Spleen (tissue), 7 donors: ENCODE data around the gene LRMDA.

Source experiments
- POLR2AphosphoS5 ChIP-seq, 3 donors: sonication (generic); formaldehyde crosslinking; IDR thresholded peaks; one replicate each; pipeline ENCODE4 v1.5.1; 2017; ENCODE audit warnings: antibody characterized with exemption in 3 of 3
- TF ChIP-seq, protein P1 (sequence below), 11 experiments: fragments of 200-600 bp in 7 of 11; fragments of 450-650 bp in 4 of 11; sonication (generic) in 4 of 11; IDR thresholded peaks in 8 of 11; conservative IDR thresholded peaks in 3 of 11; 1 replicate in 7 of 11; 2 replicates in 4 of 11; pipeline versions ENCODE4 v1.4.0 to v1.8.0; 2016 to 2021; ENCODE audit warnings: antibody characterized with exemption in 11 of 11, inconsistent platforms in 4 of 11, mild to moderate bottlenecking in 1 of 11
- donor health status: DM: no; HTN: no; CAD: no; lungs with moderate emphysema.
- donor health status: DM: no; HTN: no; CAD: no.
- donor health status: DM: no; HTN: no; CAD: no.

DNA sequence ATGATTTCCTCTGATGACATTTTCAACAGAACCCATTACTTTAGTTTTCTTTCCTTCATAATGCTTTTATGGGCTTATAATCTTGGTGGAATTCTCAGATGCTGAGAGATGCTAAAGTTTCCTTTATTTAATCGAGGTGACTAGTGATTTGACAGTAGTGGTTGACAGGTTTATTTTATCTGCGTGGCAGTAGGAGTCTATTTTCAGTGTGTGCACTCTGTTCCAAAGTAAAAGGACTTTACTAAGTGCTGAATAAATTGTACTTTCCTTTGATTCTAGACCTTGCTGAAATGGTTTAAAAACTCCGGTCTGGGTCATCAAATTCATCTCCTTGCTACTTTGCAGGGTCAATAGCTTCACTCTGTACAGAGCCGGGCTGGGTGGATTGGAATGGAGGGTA, 900.3 kb downstream of the LRMDA start:
- no peak for TF ChIP-seq POLR2AphosphoS5 (IDR thresholded peaks at IDR 0.05)
- TF ChIP-seq, protein P1, sequence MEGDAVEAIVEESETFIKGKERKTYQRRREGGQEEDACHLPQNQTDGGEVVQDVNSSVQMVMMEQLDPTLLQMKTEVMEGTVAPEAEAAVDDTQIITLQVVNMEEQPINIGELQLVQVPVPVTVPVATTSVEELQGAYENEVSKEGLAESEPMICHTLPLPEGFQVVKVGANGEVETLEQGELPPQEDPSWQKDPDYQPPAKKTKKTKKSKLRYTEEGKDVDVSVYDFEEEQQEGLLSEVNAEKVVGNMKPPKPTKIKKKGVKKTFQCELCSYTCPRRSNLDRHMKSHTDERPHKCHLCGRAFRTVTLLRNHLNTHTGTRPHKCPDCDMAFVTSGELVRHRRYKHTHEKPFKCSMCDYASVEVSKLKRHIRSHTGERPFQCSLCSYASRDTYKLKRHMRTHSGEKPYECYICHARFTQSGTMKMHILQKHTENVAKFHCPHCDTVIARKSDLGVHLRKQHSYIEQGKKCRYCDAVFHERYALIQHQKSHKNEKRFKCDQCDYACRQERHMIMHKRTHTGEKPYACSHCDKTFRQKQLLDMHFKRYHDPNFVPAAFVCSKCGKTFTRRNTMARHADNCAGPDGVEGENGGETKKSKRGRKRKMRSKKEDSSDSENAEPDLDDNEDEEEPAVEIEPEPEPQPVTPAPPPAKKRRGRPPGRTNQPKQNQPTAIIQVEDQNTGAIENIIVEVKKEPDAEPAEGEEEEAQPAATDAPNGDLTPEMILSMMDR (IDR thresholded peaks at IDR 0.05 in 8 of 11, conservative IDR thresholded peaks at IDR 0.05 in 3 of 11): no peak
